H9 (cell line): ENCODE measurements around the gene ABCA1. TPM values are rescaled to one million over a fixed set of nuclear protein-coding genes. Genes with fewer than 3 reads are reported as not detected.
A peak's percentile ranks its signal among the peaks of the same experiment; 100 is the strongest.

Experiments
- DNase-seq: peaks from one replicate; pipeline ENCODE4 v3.0.0-alpha.2; 2017
- H2AFZ ChIP-seq: one replicate; pipeline ENCODE4 v1.6.1; 2013; ENCODE audit warnings: mild to moderate bottlenecking, low read length, control low read depth, moderate library complexity
- H2AK5ac ChIP-seq: 2 replicates; pipeline ENCODE4 v1.6.1; 2013; ENCODE audit warnings: low read length, control low read depth, mixed read lengths; ENCODE audit not compliant: insufficient read length
- H2BK120ac ChIP-seq: one replicate; pipeline ENCODE4 v1.6.1; 2013; ENCODE audit warnings: low read depth, mild to moderate bottlenecking, low read length, control low read depth, inconsistent platforms; ENCODE audit not compliant: poor library complexity, severe bottlenecking
- H2BK12ac ChIP-seq: 2 replicates; pipeline ENCODE4 v1.6.1; 2013; ENCODE audit warnings: low read length, control low read depth, mixed read lengths, low read depth; ENCODE audit not compliant: insufficient read length
- H2BK15ac ChIP-seq: 2 replicates; pipeline ENCODE4 v1.6.1; 2013; ENCODE audit warnings: low read depth, low read length, control low read depth
- H2BK20ac ChIP-seq: one replicate; pipeline ENCODE4 v1.6.1; 2013; ENCODE audit warnings: low read depth, mild to moderate bottlenecking, low read length, control low read depth, inconsistent platforms; ENCODE audit not compliant: poor library complexity, severe bottlenecking
- H2BK5ac ChIP-seq: 2 replicates; pipeline ENCODE4 v1.6.1; 2013; ENCODE audit warnings: low read length, control low read depth, mixed read lengths; ENCODE audit not compliant: insufficient read length
- H3K14ac ChIP-seq: 2 replicates; pipeline ENCODE4 v1.6.1; 2013; ENCODE audit warnings: low read length, control low read depth; ENCODE audit not compliant: insufficient read depth
- H3K18ac ChIP-seq: 2 replicates; pipeline ENCODE4 v1.6.1; 2013; ENCODE audit warnings: low read depth, mild to moderate bottlenecking, mixed read lengths, low read length, control low read depth; ENCODE audit not compliant: insufficient read length
- H3K23ac ChIP-seq: 2 replicates; pipeline ENCODE4 v1.6.1; 2013; ENCODE audit warnings: low read length, control low read depth, mixed read lengths, low read depth; ENCODE audit not compliant: insufficient read length
- H3K23me2 ChIP-seq: 2 replicates; pipeline ENCODE4 v1.6.1; 2013; ENCODE audit warnings: low read depth, mild to moderate bottlenecking, mixed read lengths, low read length, control low read depth; ENCODE audit not compliant: insufficient read length, poor library complexity, severe bottlenecking
- H3K27ac ChIP-seq: 2 replicates; pipeline ENCODE4 v1.5.1; 2013; ENCODE audit warnings: low read length, control low read depth, mixed read lengths, low read depth; ENCODE audit not compliant: insufficient read length
- H3K27me3 ChIP-seq: 2 replicates; pipeline ENCODE4 v1.6.1; 2013; ENCODE audit warnings: low read length, control low read depth, inconsistent platforms; ENCODE audit not compliant: insufficient read depth
- H3K4ac ChIP-seq: 2 replicates; pipeline ENCODE4 v1.6.1; 2013; ENCODE audit warnings: low read depth, mild to moderate bottlenecking, control low read depth, inconsistent platforms, low read length, moderate library complexity
- H3K4me1 ChIP-seq: 2 replicates; pipeline ENCODE4 v1.6.1; 2013; ENCODE audit warnings: low read length, control low read depth, inconsistent platforms; ENCODE audit not compliant: insufficient read depth
- H3K4me2 ChIP-seq: 2 replicates; pipeline ENCODE4 v1.6.1; 2013; ENCODE audit warnings: low read length, control low read depth, mixed read lengths; ENCODE audit not compliant: insufficient read length, insufficient read depth
- H3K56ac ChIP-seq: 2 replicates; pipeline ENCODE4 v1.6.1; 2013; ENCODE audit warnings: low read depth, mild to moderate bottlenecking, mixed read lengths, low read length, control low read depth; ENCODE audit not compliant: insufficient read length
- H3K79me1 ChIP-seq: 2 replicates; pipeline ENCODE4 v1.6.1; 2013; ENCODE audit warnings: low read depth, mild to moderate bottlenecking, moderate library complexity, low read length, control low read depth, inconsistent platforms; ENCODE audit not compliant: insufficient read depth, poor library complexity, severe bottlenecking
- H3K79me2 ChIP-seq: 2 replicates; pipeline ENCODE4 v1.6.1; 2013; ENCODE audit warnings: low read length, control low read depth, inconsistent platforms; ENCODE audit not compliant: insufficient read depth
- H3K9ac ChIP-seq: 2 replicates; pipeline ENCODE4 v1.6.1; 2013; ENCODE audit warnings: low read length, control low read depth, mixed read lengths; ENCODE audit not compliant: insufficient read length; ENCODE audit errors: extremely low read depth
- H3K9me3 ChIP-seq: one replicate; pipeline ENCODE4 v1.6.1; 2013; ENCODE audit warnings: low read depth, low read length, inconsistent platforms; ENCODE audit not compliant: control insufficient read depth
- H3T11ph ChIP-seq: one replicate; pipeline ENCODE4 v1.6.1; 2013; ENCODE audit warnings: mild to moderate bottlenecking, low read length, control low read depth, inconsistent platforms
- H4K20me1 ChIP-seq: one replicate; pipeline ENCODE4 v1.6.1; 2013; ENCODE audit not compliant: control insufficient read depth, insufficient read length, insufficient read depth
- H4K5ac ChIP-seq: 2 replicates; pipeline ENCODE4 v1.6.1; 2013; ENCODE audit warnings: low read depth, mild to moderate bottlenecking, mixed read lengths, low read length, control low read depth; ENCODE audit not compliant: insufficient read length
- H4K8ac ChIP-seq: replicated peaks from 2 replicates; pipeline ENCODE4 v1.6.1; 2013; ENCODE audit warnings: low read length, control low read depth, mixed read lengths, low read depth; ENCODE audit not compliant: insufficient read length
- H4K91ac ChIP-seq: 2 replicates; pipeline ENCODE4 v1.6.1; 2013; ENCODE audit warnings: low read depth, mild to moderate bottlenecking, moderate library complexity, mixed read lengths, low read length, control low read depth; ENCODE audit not compliant: insufficient read length
- H3K27ac Mint-ChIP-seq, 3 experiments: 2 replicates in 2 of 3; 3 replicates in 1 of 3; pipeline ENCODE4 v1.8.0; 2020 to 2021; ENCODE audit warnings: mixed read lengths in 3 of 3, mild to moderate bottlenecking in 1 of 3, moderate library complexity in 1 of 3
- H3K27me3 Mint-ChIP-seq: 2 replicates; pipeline ENCODE4 v1.8.0; 2021; ENCODE audit warnings: low read depth, mild to moderate bottlenecking, moderate library complexity, mixed read lengths
- H3K36me3 Mint-ChIP-seq, 3 experiments: 2 replicates in 2 of 3; 3 replicates in 1 of 3; pipeline ENCODE4 v1.8.0; 2020 to 2021; ENCODE audit warnings: low read depth in 3 of 3, mixed read lengths in 3 of 3; ENCODE audit not compliant: insufficient read depth in 1 of 3
- H3K4me1 Mint-ChIP-seq, 2 experiments: 2 replicates each; pipeline ENCODE4 v1.8.0; 2020; ENCODE audit warnings: mixed read lengths in 2 of 2
- H3K4me3 Mint-ChIP-seq, 2 experiments: 2 replicates in 1 of 2; 3 replicates in 1 of 2; pipeline ENCODE4 v1.8.0; 2020 to 2021; ENCODE audit warnings: mild to moderate bottlenecking in 2 of 2, mixed read lengths in 2 of 2, moderate library complexity in 1 of 2
- H3K9me3 Mint-ChIP-seq, 2 experiments: 2 replicates in 1 of 2; 3 replicates in 1 of 2; pipeline ENCODE4 v1.8.0; 2020; ENCODE audit warnings: mild to moderate bottlenecking in 2 of 2, mixed read lengths in 2 of 2, moderate library complexity in 1 of 2
- WGBS: extraction: QIAGEN DNeasy Blood & Tissue Kit; methylation state at CpG from one replicate; pipeline ENCODE4 v1.1.7; 2013; ENCODE audit warnings: missing lambda C conversion rate, low lambda C conversion rate, mixed read lengths; ENCODE audit not compliant: insufficient read length; ENCODE audit errors: extremely low coverage; 5-methylcytosine and 5-hydroxymethylcytosine counted together
- total RNA-seq: library from RNA; stranded (reverse); gene quantifications from 2 replicates; pipeline ENCODE4 v1.2.1, GENCODE V29; 2021
- TF ChIP-seq, protein P1 (sequence below): fragments of 200-600 bp; sonication (generic); conservative IDR thresholded peaks from 3 replicates; pipeline ENCODE4 v1.8.0; 2021; ENCODE audit warnings: antibody characterized with exemption, mild to moderate bottlenecking

The ABCA1 gene
- total RNA-seq, 1 experiment from 2014 or later = 16.6 TPM

DNA sequence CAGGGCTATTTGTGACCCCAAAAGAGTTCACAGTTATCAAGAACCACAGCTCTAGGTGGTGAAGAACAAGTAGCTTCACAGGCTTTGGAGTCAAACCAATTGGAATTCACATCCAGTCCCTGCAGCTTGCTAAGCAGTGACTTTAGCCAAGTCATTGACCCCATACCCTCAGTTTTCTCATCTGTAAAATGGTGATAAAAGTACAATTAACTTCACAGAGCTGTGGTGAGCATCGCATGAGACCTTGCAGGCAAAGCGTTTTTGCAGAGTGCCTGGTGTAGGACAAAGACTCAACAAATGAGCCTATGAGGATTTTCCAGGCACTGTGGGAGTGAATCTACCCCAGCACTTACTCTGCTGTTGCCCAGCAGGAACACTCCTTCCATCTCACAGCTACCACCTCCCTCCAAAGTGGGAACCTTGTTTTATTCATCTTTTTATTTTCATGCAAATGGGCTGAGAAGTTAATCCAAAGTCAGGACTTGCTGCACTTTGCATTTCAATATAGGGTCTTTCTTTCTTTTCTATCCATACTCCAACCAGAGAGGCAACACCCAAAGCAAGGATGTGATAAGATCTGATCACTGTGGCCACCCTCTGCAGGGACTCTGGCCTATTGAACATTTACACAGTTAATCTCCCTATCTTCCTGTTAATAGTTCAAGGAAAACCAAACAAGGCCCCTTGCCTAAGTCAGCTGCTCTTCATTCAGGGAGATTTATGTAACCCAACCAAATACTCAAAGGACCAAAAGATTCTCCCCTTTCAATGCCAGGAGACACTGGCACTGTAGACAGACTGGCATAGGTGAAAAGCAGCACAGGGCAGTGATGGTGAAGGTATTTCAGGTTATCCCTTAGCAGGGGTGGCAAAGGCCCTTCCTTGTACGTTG is 41.9 kb downstream of the ABCA1 start:
- H2BK15ac ChIP-seq = no peak overlapping the region
- no peak overlapping the region for H4K5ac ChIP-seq
- peak overlapping the region; percentile 1 to 94 (median 90); a peak in 6 of 7 replicates for H3K27ac Mint-ChIP-seq
- H3K9me3 Mint-ChIP-seq = peaks cover 0 to 3% of the 10 kb centered on the region in 2 experiments; a peak in 2 of 5 replicates
- DNase-seq = peak; percentile 78
- peaks cover 15% of the 10 kb centered on the region for H3K4me1 ChIP-seq
- TF ChIP-seq, protein P1, sequence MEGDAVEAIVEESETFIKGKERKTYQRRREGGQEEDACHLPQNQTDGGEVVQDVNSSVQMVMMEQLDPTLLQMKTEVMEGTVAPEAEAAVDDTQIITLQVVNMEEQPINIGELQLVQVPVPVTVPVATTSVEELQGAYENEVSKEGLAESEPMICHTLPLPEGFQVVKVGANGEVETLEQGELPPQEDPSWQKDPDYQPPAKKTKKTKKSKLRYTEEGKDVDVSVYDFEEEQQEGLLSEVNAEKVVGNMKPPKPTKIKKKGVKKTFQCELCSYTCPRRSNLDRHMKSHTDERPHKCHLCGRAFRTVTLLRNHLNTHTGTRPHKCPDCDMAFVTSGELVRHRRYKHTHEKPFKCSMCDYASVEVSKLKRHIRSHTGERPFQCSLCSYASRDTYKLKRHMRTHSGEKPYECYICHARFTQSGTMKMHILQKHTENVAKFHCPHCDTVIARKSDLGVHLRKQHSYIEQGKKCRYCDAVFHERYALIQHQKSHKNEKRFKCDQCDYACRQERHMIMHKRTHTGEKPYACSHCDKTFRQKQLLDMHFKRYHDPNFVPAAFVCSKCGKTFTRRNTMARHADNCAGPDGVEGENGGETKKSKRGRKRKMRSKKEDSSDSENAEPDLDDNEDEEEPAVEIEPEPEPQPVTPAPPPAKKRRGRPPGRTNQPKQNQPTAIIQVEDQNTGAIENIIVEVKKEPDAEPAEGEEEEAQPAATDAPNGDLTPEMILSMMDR = no peak
- H3K23ac ChIP-seq = no peak overlapping the region
- H2BK120ac ChIP-seq = no peak overlapping the region
- no peaks in the 10 kb centered on the region for H4K20me1 ChIP-seq
- H3T11ph ChIP-seq = no peak overlapping the region
- no peak overlapping the region for H3K4ac ChIP-seq
- no peak overlapping the region for H4K91ac ChIP-seq
- H2BK20ac ChIP-seq = no peak overlapping the region
- H3K36me3 Mint-ChIP-seq = peaks cover 6 to 30% (median 27%) of the 10 kb centered on the region in 3 experiments; a peak in 6 of 7 replicates
- H3K14ac ChIP-seq = no peak overlapping the region
- H2BK5ac ChIP-seq = no peak overlapping the region
- H2BK12ac ChIP-seq = no peak overlapping the region
- H4K8ac ChIP-seq = no peak overlapping the region
- H3K27me3 ChIP-seq = no peaks in the 10 kb centered on the region
- H3K4me3 Mint-ChIP-seq = no peak overlapping the region; a peak in 2 of 5 replicates
- no peak overlapping the region for H2AFZ ChIP-seq
- H3K79me1 ChIP-seq = no peaks in the 10 kb centered on the region
- no peak overlapping the region for H2AK5ac ChIP-seq
- H3K4me2 ChIP-seq = peak overlapping the region; percentile 0
- H3K4me1 Mint-ChIP-seq = peaks cover 78 to 79% of the 10 kb centered on the region in 2 experiments
- no peaks in the 10 kb centered on the region for H3K23me2 ChIP-seq
- peaks cover 32% of the 10 kb centered on the region for H3K27me3 Mint-ChIP-seq
- H3K56ac ChIP-seq = no peak overlapping the region
- no CpG with 5 or more reads among the region's 3 CpGs for WGBS
- H3K27ac ChIP-seq = peak overlapping the region; percentile 67
- no peaks in the 10 kb centered on the region for H3K79me2 ChIP-seq
- H3K9me3 ChIP-seq = no peaks in the 10 kb centered on the region
- H3K18ac ChIP-seq = no peak overlapping the region
- no peak overlapping the region for H3K9ac ChIP-seq
